22Rv1 (cell line): ENCODE results near the gene UBE2S.

Source experiments
- ZFX ChIP-seq: fragments of 450-650 bp; IDR thresholded peaks from 2 replicates; pipeline ENCODE4 v1.6.1; 2017; ENCODE audit warnings: antibody characterized with exemption, borderline replicate concordance
- TF ChIP-seq, protein P1 (sequence below): fragments of 450-650 bp; IDR thresholded peaks from 2 replicates; pipeline ENCODE4 v1.5.1; 2017; ENCODE audit warnings: mild to moderate bottlenecking

DNA sequence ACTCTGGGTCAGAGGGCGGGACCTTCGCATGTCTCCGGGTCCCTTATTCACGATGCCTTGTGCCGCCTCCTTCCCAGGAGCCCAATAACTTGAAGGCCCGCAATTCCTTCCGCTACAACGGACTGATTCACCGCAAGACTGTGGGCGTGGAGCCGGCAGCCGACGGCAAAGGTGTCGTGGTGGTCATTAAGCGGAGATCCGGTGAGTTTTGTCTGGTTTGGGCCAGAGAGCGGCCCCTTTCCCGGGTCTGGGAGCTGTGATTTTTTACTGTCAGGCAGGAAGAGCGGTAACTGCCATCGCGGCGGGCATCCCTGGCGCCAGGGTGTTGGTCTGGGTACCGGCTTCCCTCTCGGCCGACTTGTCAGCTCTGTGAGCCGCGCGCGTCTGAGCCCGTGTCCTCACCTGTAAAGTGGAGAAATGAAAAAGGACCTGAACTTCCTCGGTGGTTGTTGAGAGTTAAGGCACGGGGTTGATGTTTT, 21.1 kb downstream of the UBE2S start:
- TF ChIP-seq, protein P1, sequence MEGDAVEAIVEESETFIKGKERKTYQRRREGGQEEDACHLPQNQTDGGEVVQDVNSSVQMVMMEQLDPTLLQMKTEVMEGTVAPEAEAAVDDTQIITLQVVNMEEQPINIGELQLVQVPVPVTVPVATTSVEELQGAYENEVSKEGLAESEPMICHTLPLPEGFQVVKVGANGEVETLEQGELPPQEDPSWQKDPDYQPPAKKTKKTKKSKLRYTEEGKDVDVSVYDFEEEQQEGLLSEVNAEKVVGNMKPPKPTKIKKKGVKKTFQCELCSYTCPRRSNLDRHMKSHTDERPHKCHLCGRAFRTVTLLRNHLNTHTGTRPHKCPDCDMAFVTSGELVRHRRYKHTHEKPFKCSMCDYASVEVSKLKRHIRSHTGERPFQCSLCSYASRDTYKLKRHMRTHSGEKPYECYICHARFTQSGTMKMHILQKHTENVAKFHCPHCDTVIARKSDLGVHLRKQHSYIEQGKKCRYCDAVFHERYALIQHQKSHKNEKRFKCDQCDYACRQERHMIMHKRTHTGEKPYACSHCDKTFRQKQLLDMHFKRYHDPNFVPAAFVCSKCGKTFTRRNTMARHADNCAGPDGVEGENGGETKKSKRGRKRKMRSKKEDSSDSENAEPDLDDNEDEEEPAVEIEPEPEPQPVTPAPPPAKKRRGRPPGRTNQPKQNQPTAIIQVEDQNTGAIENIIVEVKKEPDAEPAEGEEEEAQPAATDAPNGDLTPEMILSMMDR: no peak
- TF ChIP-seq ZFX: no peak
